ENCODE measurements around the gene NUP188.

NUP188 gene

GRCh38 chr9:128947527-128948301 is at the start of gene NUP188, which contains the start of gene DOLK:
Gene NUP188, plus strand, starts transcription at chr9:128947699. Its CDS starts 21 bp downstream, at chr9:128947720.
Gene DOLK, minus strand, starts transcription at chr9:128947603. Its CDS starts 300 bp downstream, at chr9:128947303.
- peak; percentile 99 for DNase-seq (ENCODE audit: low read depth)

- DNase-seq (ENCODE audit: low read depth) = no peak
Measured at GRCh38 chr9:128898382-128898781, 49.1 kb upstream of the NUP188 start.

DNA sequence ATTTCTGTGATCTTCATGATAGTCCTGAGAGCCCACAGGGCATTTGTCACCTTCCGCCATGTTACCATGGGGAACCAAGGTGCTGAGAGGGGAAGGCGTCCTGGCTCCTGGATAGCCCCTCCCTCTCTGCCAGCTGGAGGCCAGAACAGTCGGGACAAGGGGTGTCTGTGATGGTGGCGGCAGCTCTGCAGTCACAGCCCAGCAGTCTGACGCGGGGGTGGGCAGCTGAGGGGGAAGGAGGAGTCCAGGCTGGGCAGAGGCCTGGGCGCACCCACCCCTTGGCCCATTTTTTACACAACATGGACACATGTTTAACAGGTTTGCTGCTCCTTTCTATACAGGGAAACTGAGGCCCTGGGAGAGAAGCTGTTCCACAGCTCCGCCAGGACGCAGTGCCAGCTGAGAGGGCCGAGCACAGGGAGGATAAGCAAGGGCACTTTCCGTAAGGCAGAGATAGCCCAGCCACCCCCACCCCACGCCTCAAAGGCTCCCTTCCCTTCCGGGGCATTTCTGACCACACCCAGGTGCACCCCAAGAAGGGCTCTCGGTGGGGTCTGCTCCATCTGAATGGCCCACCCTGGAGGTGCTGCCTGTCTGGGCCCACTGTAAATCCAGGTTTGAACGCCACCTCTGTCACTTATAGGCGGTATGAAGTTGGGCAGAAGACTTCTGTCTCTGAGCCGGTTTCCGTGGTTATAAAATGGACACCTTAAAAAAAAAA is 48.5 kb upstream of the NUP188 start:
- DNase-seq (ENCODE audit: low read depth) = no peak

DNA sequence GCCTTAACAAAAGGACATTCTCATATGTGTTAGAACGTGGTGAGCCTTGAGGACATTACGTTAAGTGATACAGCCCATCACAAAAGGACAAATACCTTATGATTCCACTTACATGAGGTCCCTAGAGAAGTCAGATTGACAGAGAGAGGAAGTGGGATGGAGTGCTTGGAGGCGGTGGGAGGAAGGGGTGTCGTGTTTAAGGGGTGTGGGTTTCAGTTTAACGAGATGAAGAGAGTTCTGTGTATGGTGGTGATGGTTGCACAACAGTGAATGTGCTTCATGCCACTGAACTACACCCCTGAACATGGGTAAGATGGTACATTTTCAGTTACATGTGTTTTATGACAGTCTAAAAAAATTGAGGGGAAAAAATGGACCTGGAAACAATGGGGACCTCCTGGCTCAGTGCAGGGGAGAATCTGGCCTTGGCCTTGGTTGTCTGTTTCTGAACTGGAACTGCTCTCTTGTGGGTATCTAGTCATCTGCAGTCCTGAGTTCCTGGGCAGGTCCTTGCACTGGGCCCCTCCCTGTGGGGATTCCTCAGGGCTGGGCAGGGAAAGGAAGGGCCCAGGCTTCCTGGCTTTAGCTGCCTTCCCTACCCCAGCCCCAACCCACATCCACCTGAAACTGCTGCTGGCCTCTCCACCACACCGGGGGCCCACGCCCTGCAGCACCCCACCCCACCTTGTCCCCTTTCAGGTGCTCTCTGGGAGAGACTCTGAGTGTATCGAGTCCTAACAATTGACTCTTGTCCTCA is 47.8 kb upstream of the NUP188 start:
- no peak for DNase-seq (ENCODE audit: low read depth)

- no peak for DNase-seq (ENCODE audit: low read depth)
Measured at GRCh38 chr9:128901379-128901778, 46.1 kb upstream of the NUP188 start.

DNA sequence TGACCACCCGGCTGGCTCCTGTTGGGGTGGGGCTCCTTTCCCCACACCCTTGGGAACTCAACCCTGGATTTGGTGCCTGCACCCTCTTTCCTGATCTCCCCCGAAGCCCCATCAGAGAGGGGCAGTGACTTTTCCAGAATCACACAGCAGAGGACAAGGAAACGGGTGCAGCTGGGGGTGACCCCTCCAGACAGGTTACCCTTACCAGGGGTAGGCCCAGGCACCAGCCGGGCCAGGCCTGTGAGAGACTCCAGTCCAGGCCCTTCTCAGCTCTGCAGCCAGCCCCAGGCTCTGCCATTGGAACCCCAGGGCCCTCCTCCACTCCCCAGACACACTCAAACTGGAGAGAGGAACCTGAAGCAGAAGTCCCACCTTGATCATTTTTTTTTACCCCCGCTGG is 45.7 kb upstream of the NUP188 start:
- DNase-seq (ENCODE audit: low read depth) = no peak

DNA sequence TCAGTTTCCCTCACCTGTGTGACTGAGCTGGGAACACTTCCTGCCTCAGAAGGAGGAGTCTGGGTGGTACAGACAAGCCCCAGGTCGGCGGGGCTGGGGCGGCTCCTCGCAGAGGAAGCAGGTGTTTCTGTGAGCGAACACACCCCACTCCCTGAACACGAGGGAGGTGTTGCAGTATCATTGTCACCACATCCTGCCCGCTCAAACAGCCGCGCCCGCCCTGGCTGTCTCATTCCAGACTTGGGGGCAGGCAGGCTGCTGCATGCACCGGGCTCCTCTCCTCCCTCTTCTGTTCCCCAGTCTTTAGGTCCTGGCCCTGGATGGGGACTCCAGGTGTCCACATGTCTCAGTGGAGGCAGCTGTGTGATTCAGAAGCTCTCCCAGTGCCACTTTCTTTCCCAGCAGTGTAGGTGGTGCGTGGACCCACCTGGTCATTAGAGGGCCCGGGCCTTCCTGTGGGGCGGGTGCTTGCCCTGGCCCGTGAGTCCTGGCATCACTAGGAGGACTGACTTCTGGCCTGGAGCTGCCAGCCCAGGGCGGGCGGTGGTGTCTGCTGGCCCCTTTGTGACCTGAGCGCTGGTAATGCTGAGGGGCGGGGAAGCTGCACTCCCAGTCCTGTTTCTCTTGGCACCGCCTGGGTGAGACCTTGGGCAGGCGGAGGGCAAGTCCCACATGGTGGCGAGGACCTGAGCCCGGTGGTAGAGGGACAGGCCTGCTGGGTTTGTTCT is 45.0 kb upstream of the NUP188 start:
- DNase-seq (ENCODE audit: low read depth) = peak; percentile 68

DNA sequence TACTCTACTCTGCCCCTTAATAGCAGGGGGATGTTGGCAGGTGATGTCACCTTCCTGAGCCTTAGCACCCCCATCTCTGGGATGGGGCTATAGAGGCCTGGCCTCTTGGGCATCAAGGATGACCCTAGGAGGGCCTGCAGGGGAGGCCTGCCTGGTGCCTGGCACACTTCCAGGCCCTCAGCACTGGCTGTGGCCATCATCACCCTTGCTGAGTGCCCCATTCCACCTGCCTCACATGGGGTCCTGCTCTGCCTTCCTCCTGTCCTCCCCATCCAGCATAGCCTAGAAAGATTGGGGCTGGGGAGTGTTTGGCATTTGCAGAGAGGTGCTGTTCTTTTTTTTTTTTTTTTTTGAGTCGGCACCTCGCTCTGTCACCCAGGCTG is 44.4 kb upstream of the NUP188 start:
- no peak for DNase-seq (ENCODE audit: low read depth)

GRCh38 chr9:128903871-128904620 is 43.5 kb upstream of the NUP188 start:
- DNase-seq (ENCODE audit: low read depth) = no peak

DNA sequence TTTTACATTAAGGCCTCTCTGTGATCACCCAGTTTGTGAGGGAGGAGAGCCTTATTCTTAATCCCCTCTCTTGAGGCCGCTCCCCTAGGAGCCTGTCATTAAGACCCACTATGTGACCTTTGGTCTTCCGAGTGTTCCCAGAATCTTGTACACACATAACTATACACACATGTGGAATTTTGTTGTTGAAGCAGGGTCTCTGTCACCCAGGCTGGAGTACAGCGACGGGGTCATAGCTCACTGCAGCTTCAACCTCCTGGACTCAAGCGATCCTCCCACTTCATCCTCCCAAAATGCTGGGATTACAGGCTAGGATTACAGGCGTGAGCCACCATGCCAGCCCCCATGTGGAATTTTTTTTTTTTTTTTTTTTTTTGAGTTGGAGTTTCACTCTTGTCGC is 41.5 kb upstream of the NUP188 start:
- DNase-seq (ENCODE audit: low read depth) = no peak

DNA sequence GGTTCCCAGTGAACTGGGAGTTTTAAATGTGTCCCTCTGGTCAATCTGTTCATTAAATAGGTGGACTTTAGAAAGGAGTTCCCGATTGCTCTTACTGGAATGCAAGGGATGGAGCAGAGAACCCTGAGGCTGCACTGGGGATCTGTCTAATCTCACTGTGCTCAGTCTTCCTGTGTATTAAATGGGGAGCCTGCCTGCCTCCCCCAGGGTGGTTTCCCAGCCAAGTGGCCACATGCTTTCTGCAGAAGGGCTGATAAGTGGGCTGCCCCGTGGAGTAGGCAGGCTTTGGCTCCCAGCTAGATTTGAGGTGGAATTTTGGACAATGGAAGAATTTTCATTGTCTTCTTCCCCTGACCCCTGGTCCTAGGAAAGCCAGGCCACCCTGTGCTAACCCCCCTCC is 40.8 kb upstream of the NUP188 start:
- DNase-seq (ENCODE audit: low read depth) = no peak

DNA sequence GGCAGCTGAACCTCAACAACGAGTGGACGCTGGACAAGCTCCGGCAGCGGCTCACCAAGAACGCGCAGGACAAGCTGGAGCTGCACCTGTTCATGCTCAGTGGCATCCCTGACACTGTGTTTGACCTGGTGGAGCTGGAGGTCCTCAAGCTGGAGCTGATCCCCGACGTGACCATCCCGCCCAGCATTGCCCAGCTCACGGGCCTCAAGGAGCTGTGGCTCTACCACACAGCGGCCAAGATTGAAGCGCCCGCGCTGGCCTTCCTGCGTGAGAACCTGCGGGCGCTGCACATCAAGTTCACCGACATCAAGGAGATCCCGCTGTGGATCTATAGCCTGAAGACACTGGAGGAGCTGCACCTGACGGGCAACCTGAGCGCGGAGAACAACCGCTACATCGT is 39.1 kb upstream of the NUP188 start:
- DNase-seq (ENCODE audit: low read depth) = no peak

- no peak for DNase-seq (ENCODE audit: low read depth)
Measured at GRCh38 chr9:128909859-128910258, 37.6 kb upstream of the NUP188 start.

- no peak for DNase-seq (ENCODE audit: low read depth)
Measured at GRCh38 chr9:128910906-128911305, 36.6 kb upstream of the NUP188 start.

- no peak for DNase-seq (ENCODE audit: low read depth)
Measured at GRCh38 chr9:128911529-128912035, 35.9 kb upstream of the NUP188 start.

DNA sequence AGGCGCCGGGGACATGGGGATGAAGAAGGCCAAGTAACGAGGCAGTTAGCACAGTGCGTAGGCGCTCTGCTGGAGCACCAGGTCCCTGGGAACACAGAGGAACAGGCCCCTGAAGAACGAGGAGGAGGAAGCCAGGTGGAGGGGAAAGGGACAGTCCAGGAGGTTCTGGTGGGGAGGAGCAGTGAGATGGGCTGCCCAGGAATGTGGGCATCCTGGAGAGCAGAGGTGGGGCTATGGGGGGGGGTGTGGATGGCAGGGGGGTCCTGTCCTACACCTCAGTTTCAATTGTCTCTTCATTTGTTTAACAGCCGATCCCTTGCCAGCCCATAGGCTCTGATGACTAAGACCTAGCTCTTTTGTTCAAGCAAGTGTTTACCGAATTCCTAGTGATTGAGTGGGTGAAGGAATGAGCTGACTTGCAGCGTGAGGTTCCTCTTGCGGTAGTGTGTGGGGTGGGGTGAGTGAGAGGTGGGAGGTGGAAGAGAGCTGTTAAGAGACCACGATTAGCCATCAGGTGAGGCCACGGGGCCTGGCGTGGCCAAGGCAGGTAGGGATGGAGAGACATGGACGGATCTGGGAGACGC is 35.1 kb upstream of the NUP188 start:
- no peak for DNase-seq (ENCODE audit: low read depth)

DNA sequence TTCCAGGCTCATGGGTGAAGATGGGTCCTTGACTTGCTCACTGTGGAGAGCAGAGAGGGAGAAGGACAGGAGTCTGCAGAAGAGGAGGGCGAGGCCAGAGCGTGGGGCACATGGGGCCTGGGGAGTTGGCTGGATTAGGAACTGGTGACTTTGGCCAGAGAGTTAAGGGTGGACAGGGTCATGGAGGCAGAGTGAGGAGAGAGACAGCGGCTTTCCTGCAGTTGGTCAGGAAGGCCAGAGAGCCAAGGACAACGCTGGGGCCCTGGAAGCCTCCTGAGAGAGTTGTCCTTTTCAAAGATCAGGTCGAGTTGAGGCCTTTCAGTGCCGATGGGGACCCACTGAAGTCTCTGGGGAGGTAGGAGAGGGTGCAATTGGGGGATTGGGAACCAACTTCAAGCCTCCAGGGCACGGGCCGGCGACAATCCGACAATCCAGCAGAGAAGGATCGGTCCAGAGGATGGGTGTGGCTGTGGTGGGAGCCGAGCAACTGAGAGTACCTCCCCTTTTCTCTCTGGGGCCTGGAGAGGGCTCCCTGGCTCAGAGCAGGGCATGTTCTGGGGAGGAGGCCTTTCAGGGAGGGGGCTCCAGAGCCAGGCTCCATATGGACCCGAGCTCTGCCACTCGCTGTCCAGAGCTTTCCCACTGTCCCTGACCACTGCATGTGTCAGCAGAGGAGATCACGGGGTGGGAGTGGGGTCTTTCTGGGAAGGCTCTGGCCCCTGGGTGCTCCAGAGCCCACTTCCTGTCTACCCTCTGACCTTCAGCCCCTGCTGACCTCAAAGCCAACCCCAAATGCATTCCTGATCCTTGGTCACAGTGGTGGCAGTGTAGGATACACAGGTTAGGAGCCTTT is 34.2 kb upstream of the NUP188 start:
- DNase-seq (ENCODE audit: low read depth) = no peak

DNA sequence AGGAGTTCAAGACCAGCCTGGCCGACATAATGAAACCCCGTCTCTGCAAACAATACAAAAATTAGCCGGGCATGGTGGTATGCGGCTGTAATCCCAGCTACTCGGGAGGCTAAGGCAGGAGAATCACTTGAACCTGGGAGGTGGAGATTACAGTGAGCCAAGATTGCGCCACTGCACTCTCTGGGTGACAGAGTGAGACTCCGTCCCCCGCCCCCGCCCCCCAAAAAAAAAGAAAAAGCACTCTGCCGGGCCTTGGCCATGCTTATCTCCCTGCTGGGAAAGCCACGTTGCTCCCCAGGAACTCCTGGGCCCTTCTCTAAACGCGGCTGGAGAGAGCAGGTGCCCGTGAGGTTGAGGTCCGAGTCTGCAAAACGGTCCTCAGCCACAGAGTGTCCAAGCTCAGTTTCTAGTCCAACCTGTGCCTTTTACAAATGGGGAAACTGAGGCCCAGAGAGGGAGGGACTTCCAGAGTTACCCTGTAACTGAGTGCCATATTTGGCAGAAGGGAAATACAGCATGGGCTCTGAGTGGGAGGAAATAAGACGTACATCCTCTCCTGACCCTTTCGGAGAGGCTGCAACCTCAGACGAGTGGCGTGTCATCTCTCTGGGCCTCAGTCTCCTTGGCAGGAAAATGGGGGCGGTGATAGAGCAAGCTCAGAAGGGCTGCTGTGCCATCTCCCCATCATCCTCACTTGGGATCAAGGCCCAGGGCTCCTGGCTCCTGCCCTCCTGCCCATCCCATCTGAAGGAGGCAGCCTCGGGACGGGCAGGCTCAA is 33.3 kb upstream of the NUP188 start:
- no peak for DNase-seq (ENCODE audit: low read depth)

DNA sequence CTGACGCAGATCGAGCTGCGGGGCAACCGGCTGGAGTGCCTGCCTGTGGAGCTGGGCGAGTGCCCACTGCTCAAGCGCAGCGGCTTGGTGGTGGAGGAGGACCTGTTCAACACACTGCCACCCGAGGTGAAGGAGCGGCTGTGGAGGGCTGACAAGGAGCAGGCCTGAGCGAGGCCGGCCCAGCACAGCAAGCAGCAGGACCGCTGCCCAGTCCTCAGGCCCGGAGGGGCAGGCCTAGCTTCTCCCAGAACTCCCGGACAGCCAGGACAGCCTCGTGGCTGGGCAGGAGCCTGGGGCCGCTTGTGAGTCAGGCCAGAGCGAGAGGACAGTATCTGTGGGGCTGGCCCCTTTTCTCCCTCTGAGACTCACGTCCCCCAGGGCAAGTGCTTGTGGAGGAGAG is 31.3 kb upstream of the NUP188 start:
- DNase-seq (ENCODE audit: low read depth) = no peak

Data from stimulated activated CD8-positive, alpha-beta memory T cell treated with anti-CD3 and anti-CD28 coated beads, Interleukin-12 subunit alpha, Interleukin-12 subunit beta, amount 100 ng/mL, for 4 hours (primary cell).